Measurements from ENCODE around the gene RPL27.
A peak's percentile ranks its signal among the peaks of the same experiment; 100 is the strongest.
"Not testable (repeated sequence)": the region's sequence is repeated elsewhere in the genome, so short reads cannot be mapped to it uniquely, and the experiment has no call there.

RPL27 gene

DNA sequence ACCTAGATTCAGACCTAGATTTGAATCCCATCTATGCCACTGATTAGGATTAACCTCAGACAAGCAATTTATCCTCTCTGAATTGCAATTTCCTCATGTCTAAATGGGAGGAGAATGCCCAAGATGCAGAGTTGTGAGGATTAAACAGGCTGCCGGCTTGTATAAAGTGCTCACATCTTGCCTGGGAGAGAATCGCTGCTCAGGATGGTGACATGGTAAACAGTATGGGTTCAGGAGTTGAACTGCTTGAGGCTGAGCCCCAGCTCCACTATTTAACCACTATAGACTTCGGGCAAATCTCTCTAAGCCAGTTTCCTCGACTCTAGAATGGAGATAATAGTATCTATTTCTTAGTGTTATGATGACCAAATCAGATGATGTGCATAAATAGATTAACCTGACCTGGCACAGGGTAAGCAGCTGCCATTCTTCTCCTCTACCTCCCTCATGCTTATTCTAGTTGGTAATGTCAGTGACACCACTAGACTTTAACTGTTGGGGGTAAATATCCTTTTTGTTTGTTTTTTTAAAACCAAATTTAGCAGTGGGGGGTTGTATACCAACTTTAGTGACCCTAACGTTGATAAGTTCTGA is 732 bp upstream of the RPL27 start:
- DNase-seq = no peak

DNA sequence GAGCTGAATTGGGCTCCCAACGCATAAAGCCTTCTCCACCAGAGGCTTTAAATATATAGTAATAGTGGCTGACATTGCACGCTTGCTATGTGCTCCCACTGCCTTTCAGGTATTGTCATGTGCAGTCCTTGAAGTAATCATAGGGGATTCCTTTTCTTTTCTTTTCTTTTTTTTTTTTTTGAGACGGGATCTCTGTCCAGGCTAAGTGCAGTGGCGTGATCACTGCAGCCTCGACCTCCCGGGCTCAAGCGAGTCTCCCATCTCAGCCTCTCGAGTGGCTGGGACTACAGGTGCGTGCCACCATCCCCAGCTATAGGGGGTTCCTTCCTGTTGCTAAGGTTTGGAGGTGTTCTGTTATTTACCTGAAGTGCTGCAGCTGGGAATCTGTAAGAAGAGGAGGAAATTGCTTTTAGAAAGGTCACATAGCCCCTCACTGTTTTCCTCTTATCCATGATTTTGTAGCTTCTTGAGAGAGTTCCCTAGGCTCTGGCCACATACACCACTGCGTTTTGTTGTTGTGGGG is 845 bp downstream of the RPL27 start:
- DNase-seq = no peak

DNA sequence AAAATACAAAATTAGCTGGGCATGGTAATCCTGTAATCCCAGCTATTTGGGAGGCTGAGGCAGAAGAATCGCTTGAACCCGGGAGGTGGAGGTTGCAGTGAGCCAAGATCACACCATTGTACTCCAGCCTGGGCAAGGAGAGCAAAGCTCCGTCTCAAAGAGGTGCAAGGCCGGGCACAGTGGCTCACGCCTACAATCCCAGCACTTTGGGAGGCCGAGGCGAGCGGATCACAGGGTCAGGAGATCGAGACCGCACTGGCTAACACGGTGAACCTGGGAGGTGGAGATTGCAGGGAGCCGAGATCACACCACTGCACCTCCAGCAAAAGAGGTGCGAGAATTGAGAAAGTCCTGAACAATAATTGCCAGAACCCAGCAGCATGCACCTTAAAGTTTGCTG is 2.7 kb downstream of the RPL27 start:
- not testable (repeated sequence) for DNase-seq

DNA sequence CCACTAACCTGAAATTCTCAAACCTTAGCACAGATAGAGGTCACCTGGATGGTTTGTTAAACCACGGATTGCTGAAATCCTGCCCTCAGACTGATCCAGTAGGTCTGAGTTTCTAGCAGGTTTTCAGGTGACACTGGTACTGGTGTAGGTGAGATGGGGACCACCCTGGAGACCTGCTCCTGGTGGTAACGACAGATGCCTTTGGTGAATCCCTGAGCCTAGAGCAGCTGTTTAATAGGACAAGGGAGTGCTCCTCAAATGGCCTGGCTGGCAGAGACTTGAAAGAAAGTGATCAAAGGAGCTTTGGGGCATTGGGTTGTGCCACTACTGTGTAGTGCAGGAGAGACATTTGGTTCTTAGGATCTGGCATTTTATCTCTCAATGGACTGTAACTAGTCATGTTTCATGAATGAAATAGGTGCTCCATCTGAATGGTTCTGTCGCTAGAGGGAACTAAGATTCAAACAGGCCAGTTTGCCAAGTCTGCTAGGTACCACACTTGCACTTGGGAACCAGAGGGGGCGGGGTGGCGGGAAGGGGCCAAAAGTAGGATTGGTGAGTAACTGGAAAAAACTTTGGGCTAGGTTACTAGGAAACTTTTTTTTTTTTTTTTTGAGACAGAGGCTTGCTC is 5.4 kb downstream of the RPL27 start:
- DNase-seq = no peak

DNA sequence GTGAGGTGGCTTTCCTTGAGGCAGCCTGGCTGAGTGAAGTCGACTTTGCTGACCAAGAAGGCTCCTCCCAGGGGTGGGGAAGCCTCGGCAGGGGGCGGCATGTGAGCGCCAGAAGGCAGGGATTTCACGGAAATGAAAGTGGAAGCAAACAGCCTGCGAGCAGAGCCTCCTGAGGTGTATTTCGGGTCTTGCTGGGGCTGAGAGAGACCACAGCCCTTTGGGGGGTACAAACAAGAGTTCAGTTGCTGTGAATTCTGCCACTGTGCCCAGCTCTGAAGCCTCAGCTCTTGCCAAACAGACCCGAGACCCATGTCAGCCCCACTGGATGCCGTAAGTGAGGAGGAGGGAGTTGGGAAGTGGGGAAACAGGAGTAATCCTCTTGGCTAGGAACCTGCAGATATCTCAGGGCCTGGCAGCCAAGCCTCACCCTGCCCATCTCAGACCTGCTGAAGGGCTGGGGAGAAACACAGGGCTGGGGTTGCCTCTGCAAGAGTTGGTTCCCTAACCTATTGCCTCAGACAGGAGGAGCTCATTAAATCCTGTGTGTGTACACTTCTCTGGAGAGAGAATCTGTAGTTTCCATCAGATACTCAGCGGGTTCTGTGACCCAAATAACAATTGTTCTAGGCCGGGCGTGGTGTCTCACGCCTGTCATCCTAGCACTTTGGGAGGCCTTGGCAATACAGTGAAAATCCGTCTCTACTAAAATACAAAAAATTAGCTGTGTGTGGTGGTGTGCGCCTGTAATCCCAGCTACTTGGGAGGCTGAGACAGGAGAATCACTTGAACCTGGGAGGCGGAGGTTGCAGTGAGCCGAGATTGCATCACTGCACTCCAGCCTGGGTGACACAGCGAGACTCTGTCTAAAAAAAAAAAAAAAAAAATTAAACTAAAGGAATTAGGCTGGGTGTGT is 8.7 kb downstream of the RPL27 start, which contains the start of gene IFI35:
TSS of gene IFI35 (plus strand) at position 146 of the 913 bp plus-strand sequence. CDS start at position 310, 164 bp downstream.
- DNase-seq = peak; percentile 88

DNA sequence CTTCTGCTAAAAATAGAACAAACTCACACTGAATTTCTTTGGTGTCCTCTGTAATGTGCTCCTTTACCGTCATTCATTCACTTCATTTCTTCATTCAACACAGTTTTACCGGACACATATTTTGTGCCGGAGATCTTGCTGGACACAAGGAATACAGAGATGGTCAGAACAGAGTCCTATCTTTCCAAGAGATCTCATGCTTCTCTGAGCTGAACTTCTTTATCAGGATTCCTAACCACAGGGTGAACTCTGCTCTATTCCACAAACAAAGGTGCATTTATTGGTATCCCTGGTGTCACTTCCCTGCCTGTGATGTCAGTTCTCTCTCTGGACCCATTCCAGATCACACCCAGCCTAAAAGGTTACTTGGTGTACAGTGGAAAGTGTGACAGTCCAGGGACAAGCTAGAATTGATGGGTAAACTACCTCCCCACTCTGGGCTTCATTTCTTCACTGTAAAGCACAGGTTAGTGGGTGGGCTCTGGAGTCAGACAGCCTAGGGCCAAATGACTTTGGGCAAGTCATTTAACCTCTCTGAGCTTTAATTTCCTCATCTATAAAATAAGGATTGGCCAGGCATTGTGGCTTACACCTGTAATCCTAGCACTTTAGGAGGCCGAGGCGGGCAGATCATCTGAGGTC is 12.6 kb downstream of the RPL27 start:
- no peak for DNase-seq

DNA sequence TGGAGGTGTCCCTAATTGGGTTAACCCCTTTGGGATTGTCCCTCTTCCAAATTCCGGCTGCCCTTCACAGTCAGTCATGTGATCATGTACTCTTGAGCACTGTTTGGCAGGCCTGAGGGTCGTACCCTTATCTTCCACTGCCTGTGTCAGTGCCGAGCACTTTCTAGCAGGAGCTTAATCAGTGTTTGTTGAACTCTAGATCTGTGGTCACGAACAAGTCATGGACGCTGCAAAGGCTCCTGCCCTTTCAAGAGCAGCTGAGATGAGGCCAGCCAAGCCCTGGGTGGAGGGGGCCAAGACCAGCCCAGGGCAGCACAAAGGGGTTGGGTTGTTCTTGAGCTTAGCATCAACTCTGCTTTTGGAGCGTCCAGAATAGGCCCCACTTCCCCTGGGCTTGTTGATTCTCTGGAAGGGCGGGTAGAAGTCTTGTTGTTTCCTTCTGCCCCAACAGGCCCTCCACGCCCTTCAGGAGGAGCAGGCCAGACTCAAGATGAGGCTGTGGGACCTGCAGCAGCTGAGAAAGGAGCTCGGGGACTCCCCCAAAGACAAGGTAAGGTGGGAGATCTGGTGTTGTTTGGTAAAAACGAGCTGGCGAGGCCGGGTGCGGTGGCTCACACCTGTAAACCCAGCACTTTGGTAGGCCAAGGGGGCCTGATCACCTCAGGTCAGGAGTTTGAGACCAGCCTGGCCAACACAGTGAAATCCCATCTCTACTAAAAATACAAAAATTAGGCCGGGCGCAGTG is 13.7 kb downstream of the RPL27 start:
- no peak for DNase-seq

DNA sequence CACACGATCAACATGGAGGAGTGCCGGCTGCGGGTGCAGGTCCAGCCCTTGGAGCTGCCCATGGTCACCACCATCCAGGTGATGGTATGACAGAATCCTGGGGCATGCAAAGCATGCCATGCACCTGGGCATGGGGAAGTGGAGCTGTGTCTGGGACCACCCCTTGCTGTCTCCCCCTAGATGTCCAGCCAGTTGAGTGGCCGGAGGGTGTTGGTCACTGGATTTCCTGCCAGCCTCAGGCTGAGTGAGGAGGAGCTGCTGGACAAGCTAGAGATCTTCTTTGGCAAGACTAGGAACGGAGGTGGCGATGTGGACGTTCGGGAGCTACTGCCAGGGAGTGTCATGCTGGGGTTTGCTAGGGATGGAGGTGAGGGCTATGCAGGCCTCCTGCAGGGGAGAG is 15.1 kb downstream of the RPL27 start:
- no peak for DNase-seq

DNA sequence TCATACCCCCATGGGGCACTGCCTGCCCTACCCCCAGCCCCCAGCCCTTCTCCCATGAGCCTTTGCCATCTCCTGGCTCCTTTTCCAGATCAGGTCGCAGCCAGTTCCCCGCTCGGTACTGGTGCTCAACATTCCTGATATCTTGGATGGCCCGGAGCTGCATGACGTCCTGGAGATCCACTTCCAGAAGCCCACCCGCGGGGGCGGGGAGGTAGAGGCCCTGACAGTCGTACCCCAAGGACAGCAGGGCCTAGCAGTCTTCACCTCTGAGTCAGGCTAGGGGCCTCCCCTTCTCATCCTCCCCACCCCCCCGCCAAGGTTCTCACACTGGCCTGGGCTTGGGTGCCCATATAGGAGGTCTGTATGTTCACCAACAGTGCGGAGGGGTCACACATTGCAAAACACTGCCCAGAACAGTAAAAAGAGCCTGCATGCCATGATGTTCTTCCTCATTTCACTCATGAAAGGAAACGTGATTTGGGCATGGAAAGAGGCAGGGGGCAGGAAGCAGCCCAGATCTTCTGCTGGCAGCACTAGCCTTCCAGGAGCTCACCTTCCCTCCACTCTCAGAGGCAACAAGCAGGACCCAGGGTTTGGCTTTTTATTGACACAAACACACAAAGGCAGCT is 15.9 kb downstream of the RPL27 start:
- no peak for DNase-seq

DNA sequence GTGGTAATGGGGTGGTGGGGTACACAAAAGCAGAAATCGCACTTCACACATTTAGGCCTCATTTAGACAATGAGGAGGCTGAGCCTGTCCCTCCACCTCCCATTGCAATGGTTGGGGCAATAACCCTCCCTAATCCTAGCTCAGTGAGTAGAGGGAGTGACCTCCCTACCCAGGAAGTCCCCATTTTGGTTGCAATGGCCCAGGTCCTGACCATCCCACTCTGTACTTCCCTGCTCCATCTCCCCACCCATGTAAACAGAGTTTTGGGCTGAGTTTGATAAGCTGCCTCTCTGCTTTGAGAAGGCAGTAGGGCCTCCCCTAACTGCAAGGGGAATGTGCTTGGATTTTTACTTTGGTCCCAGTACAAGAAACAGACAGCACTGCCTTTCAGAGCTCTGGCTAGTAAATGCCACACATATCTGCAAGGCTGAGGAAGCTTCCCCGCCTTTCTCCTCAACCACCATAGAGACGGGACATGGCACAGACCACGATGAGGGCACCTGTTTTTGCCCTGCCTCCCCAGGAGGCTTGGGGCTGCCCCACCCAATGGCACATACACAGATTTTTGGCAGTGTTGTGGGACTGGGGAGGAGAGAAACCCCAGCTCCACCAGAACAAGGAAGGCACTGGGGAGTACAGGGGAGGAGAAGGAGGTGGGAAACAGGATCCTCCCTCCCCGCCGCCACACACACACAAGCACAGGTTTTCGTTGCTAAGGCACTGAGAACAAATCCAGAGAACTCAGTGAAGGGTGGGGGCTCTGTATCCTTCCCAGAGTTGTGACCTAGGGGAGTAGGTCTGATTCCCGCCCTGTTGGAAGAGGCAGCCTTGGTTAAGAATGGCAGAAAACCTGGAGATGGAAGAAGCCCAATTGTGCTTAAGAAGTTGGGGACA is 16.7 kb downstream of the RPL27 start:
- DNase-seq = no peak

DNA sequence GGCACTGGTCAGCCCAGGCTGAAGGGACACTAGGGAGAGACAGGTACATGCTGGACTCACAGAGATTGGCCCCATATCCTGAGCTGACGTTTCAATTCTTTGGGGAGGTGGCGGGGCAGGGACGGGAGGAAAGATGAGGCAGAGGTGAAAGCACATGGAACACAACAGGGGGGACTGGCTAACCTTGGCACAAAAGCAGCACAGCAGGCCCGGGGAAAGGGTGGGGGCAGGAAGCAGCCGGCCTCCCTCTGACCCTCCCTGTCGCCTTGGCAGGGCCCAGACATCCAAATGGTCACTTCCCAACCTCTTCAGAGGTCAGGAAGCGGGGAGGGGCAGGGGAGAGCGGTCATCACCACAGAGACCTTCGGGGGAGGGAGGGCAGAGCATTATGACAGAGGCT is 17.4 kb downstream of the RPL27 start:
- no peak for DNase-seq

DNA sequence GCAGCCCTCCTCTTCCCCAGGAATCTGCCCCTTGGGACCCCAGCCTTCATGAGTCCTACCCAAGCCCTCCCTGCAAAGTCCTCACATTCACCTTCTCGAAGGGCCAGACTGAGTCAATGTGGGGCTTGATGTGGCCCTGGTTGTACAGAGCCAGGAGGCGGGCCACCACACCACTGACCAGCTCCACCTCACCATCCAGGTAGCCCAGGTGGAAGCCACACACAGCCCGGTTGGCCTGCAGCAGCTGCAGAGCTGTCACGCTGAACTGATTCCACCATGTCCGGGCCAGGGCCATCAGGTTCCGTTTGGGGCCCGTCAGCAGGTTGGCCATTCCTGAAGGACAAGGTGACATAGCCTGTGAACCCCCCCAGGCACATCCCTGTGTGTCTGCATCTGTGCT is 18.0 kb downstream of the RPL27 start:
- no peak for DNase-seq

DNA sequence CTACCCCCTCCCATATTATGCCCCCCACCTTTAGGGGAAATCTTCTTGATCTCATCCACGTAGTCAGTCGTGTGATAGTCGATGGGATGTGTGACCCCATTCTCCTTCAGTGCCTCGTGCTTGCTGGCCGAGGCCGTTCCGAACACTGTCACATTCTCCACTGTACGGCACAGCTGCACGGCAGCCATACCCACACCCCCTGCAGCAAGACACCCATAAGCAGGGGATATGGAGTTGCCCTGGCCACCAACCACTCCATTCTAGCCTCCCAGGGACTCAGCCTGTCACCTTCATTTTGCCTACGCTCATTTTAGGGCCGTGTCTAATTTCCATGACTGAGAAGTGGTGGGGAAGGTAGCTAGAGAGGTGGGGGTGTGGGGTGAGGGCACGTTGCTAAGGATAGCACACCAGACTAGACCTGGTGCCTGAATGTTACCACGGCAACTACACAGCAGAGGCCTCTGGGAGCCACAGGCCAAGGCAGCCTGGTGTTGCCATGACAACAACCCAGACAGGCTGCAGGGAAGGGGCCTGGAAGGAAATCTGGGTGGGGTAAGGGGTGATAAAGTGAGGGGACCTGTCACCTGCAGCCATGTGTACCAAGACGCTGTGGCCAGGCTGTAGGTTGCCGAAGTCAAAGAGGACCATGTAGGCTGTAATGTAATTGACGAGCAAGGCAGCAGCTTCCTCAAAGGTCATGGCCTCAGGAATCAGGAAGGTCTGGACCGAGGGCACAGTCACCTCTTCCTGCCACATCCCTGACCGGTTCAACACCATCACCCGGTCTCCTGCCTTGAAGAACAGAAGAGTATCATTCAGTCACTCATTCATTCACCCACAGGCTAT is 20.0 kb downstream of the RPL27 start:
- DNase-seq = peak; percentile 79

DNA sequence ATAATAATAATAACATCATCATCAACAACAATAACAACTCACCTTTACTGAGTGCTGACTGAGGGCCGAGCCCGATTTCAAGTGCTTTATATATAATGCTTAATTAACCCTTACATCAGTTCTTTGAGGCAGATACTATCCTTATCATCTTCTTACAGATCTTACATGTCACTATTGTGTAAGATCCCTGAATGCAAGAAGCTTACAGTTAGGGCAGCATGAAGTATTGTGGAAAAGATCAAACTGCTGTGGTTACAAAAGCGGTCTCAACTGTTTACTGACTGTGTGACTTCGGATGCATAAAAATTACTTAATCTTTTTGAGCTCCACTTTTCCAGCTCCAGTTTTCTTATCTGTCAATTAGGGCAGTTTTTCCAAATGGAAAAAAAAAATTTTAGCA is 20.7 kb downstream of the RPL27 start:
- DNase-seq = no peak

DNA sequence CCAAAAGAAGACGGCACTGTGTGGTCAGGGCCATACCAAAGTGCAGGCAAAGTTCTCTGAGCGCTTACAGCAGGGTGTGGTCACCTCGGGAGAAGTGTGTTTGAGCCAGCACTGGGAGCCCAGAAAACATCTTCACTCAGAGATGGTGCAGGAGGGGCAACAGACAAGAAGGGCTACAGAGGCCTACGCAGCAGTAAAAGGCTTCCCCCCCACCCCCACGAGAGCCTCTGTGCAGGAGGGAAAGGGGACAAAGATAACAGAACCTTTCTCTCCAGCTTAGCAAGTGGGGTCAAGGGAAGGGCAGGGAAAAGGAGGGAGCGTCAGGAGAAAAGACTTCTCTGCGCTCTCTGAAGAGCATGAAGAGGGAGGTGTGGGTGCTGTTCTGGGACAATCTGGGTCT is 21.2 kb downstream of the RPL27 start:
- DNase-seq = no peak

DNA sequence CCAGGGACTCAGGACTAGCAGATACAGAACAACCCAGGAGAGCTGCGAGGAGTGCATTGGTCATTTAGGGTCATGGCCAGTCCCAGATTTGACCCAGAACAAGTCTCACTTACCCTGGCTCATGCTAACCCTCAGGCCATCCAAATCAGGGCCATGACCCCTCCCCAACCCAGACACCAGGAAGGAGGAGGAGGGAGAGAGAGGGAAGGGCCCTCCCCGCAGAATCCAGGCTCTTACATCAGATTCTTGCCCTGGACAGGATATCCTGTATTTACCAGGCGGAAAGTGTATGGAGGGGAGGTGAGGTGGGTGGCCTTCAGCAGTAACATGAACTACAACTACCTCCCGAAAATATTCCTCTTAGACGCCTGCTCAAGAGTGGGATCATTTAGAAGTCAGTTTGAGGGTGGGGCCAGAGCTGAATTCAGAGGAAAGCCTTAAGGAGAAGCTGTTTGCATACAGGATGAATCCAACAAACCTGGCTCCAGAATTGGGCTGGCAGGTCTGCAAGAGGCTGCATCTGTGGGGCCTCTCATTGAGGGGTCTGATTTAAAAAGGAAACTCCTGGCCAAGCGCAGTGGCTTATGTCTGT is 21.9 kb downstream of the RPL27 start:
- no peak for DNase-seq

DNA sequence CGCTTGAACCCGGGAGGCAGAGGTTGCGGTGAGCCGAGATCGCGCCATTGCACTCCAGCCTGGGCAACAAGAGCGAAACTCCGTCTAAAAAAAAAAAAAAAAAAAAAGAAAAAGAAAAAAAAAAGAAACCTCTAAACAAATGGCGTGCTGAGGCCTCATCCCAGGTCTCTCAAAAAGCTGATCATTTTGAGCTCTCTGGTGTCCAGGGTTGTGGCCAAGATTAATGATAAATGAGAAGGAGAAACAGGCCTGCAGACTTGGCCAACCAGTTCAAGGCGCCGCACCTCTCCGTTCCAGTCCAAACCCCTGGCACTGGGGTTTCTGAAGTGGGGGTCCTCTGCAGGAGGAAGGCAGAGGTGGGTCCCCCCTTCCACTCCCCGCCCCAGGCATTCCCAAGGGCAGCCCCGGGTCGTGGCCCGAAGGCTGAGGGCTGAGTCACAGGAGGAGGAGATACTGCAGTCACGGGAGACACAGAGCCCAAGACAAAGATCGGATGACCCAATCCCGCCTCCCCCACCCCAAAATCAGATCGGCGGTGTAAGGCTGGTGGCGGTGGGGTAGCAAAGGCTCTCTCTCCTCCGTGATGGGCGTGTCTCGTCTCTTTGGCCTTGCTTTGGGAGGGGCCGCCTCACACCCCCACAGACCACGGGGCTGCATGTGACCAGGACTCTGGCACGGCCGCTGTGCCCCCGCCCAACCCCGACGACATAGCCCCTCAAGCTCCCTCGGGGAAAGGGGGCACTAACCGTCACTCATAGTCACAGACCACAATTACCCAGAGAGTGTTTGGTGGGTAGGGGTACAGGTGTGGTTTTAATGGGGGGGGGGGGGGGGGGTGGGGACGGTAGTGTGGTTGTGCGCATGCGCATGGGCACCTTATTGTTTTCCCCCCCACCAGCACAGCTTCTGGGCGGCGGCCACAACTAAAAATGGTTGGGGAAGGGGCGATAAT is 22.8 kb downstream of the RPL27 start:
- no peak for DNase-seq
